IPS DF 6.9 (cell line): ENCODE data around the gene SCML1.

ENCODE experiments used
- DNase-seq: peaks from one replicate; pipeline ENCODE4 v3.0.0-alpha.2; 2013; ENCODE audit warnings: low read depth, low spot score
- H3K27ac ChIP-seq: one replicate; pipeline ENCODE4 v1.5.1; 2013; ENCODE audit warnings: low read length, control low read depth
- H3K27me3 ChIP-seq: 2 replicates; pipeline ENCODE4 v1.6.1; 2013; ENCODE audit warnings: mild to moderate bottlenecking, low read length; ENCODE audit not compliant: control insufficient read depth, insufficient read depth
- H3K36me3 ChIP-seq: 2 replicates; pipeline ENCODE4 v1.6.1; 2013; ENCODE audit warnings: low read length; ENCODE audit not compliant: control insufficient read depth, insufficient read depth
- H3K4me1 ChIP-seq: 2 replicates; pipeline ENCODE4 v1.6.1; 2013; ENCODE audit warnings: low read length; ENCODE audit not compliant: control insufficient read depth, insufficient read depth
- H3K4me3 ChIP-seq: 2 replicates; pipeline ENCODE4 v1.5.1; 2013; ENCODE audit warnings: mild to moderate bottlenecking, low read length
- H3K9me3 ChIP-seq: 2 replicates; pipeline ENCODE4 v1.6.1; 2013; ENCODE audit warnings: low read length, inconsistent platforms; ENCODE audit not compliant: control insufficient read depth, insufficient read depth
- WGBS: extraction: QIAGEN DNeasy Blood & Tissue Kit; methylation state at CpG from one replicate; pipeline ENCODE4 v1.1.7; 2013; ENCODE audit warnings: mixed read lengths, missing lambda C conversion rate; ENCODE audit not compliant: insufficient read length, insufficient coverage; 5-methylcytosine and 5-hydroxymethylcytosine counted together

SCML1 gene

DNA sequence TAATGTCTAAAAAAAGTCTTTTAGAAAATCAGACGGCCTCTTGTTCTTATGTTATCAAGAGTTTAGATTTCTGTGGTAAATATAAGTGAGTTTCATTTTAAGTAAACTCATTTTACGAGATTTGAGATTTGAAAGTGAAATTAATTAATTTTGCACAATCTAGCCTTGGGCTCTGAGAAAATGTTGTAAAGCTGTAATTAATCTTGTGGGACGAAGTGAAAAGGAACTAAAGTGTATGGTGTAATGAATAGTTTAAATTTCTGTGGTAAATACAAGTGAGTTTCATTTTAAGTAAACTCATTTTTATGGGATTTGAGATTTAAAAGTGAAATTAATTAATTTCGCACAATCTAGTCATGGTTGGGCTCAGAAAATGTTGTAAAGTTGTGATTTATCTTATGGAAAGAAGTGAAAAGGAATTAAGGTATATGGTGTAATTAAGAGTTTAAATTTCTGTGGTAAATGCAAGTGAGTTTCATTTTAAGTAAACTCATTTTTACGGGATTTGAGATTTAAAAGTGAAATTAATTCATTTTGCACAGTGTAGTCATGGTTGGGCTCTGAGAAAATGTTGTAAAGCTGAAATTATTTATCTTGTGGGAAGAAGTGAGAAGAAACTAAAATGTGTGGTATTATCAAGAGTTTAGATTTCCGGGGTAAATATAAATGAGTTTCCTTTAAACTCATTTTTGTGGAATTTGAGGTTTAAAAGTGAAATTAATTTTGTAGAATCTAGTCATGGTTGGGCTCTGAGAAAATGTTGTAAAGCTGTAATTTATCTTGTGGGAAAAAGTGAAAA is 1.6 kb downstream of the SCML1 start:
- Histone ChIP-seq H3K36me3 (no peaks in the 10 kb centered on the region), H3K27me3 (no peaks in the 10 kb centered on the region; the same call in 1 of the 2 replicates), H3K27ac (no peak overlapping the region), H3K4me1 (no peaks in the 10 kb centered on the region), H3K4me3 (no peak overlapping the region), H3K9me3 (no peaks in the 10 kb centered on the region)
- DNase-seq, result no peak
- WGBS, result 100% methylated on average over 5 of the region's 6 CpGs

DNA sequence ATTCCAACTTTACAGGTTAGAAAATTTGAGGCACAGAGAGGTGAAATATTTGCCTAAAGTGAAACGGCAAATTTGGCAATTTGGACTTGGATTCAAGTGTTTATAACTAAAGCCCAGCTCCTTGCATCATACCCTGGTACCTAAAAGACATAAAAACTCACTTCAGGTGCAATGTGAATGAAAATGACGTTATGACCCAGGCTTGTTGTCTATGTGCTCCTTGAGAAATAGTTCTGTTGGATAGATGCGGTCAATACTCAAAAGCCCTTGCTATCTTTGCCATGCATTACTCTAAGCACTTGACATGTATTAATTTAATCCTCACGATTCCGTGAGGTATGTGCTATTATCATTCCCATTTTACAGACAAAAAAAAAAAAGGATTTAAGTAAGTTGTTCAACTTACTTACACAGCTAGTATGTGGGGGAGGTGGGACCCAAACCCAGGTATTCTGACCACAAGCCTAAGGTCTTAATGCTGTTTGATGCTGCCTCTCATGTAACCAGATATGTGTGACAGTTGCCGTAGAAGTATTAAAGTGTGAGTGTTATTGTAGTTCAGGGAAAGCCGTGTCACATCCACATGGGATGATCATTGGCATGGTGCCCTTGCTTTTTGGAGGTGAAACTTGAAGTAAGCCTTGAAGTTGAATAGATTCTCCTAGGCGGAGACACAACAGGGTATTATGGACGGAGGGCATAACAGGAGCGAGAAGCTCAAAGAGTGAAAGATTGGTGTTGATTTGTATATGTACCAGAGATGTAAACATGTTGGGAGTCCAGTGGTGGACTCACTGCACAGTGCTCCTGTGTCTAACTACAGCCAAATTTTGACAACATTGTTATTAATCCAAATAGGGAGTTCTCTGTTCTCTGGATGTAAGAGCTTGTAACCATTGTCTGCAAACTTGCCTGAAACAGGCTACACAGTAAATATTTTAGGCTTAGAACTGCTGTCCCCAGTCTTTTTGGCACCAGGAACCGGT is 3.1 kb downstream of the SCML1 start:
- H3K9me3 ChIP-seq, result no peaks in the 10 kb centered on the region
- DNase-seq, result no peak
- no peaks in the 10 kb centered on the region for H3K36me3 ChIP-seq
- H3K4me3 ChIP-seq, result no peak overlapping the region
- H3K4me1 ChIP-seq, result no peaks in the 10 kb centered on the region
- WGBS, result no CpG with 5 or more reads among the region's 11 CpGs
- H3K27me3 ChIP-seq, result no peaks in the 10 kb centered on the region; the same call in 1 of the 2 replicates
- H3K27ac ChIP-seq, result no peak overlapping the region

DNA sequence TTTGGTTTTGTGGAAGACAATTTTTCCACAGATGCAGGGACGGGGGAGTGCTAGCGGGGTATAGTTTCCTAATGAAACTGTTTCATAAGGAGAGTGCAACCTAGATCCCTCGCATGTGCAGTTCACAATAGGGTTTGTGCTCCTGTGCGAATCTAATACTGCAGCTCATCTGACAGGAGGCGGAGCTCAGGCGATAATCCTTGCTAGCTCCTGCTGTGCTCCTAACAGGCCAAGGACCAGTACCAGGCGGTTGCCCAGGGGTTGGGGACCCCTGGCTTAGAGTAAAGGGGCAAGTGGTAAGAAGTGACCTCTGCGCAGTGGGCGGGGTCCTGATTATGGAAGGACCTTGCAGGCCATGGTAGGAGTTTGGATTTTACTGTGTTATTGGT is 3.8 kb downstream of the SCML1 start:
- no peak overlapping the region for H3K27ac ChIP-seq
- H3K4me3 ChIP-seq, result no peak overlapping the region
- no peak for DNase-seq
- no peaks in the 10 kb centered on the region for H3K4me1 ChIP-seq
- H3K36me3 ChIP-seq, result no peaks in the 10 kb centered on the region
- H3K9me3 ChIP-seq, result no peaks in the 10 kb centered on the region
- WGBS, result no CpG with 5 or more reads among the region's 9 CpGs
- H3K27me3 ChIP-seq, result no peaks in the 10 kb centered on the region; the same call in 1 of the 2 replicates

DNA sequence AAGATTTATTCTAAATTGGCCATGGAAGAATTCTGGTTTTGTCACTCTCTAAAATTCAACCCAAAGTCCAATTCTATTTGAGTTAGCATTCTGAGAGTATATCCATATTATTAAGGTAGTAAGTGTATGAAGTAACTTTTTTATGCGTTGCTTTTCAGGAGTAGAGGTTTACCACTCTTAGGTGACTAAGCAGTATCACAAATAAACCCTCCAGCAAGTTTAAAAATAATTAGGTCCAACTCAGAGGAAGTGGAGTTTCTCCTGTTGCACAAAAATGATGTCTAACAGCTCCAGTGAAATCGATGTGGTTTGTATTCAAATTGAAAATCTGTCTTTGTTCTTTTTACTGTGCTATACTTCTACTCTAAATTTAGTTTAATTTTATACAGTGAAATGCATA is 6.6 kb downstream of the SCML1 start:
- no CpG with 5 or more reads among the region's 2 CpGs for WGBS
- H3K4me3 ChIP-seq, result no peak overlapping the region
- H3K27ac ChIP-seq, result no peak overlapping the region
- no peaks in the 10 kb centered on the region for H3K36me3 ChIP-seq
- no peaks in the 10 kb centered on the region for H3K27me3 ChIP-seq
- no peaks in the 10 kb centered on the region for H3K9me3 ChIP-seq
- DNase-seq, result no peak
- no peaks in the 10 kb centered on the region for H3K4me1 ChIP-seq

DNA sequence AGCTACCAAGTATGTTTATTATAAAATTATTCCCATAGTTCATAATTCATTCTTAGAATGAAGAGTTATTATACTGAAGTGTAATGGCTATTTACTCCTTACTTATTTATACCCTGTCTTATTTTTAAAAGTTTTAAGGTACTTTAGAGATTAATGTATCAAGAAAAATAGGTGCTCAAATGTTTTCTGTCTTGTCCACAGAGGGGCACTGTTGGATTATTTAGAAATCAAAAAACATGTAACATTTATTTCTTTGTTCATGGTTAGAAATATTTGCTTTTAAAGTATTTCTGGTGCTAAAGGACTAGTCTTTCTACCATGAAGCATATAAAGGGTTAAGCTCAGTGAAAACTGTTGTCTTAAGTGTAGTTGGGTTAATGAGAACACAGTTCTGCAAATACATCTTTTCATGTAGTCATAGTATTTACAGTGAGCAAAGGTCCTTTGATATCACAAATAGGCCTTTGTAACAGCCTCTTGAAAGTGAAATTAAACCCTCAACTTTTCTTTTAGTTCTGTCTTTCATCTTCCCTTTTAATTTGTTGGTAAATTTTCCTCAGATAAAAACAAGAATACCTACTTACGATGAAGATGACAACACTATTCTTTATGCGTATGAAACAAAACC is 7.7 kb downstream of the SCML1 start:
- H3K27ac ChIP-seq, result no peak overlapping the region
- no peaks in the 10 kb centered on the region for H3K27me3 ChIP-seq
- H3K4me1 ChIP-seq, result no peaks in the 10 kb centered on the region
- no peaks in the 10 kb centered on the region for H3K9me3 ChIP-seq
- H3K4me3 ChIP-seq, result no peak overlapping the region
- DNase-seq, result no peak
- no peaks in the 10 kb centered on the region for H3K36me3 ChIP-seq
- WGBS, result no CpG with 5 or more reads among the region's 2 CpGs

DNA sequence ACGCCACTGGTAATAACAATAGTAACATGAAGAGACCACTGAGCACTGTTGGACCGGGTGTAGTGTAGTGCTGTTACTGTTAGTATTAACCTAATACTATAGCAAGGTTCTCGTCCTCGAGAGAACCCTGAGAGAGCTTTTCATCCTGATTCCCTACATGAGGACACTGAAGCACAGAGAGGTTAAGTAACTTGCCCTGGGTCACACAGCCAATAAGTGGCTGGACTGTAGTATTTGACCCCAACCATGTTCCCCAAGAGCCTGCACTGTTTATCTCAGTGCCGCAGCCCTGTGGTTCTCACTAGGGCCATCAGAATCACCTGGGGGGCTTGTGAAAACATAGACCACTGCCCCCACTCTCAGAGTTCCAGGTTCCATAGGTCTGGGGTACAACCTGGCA is 10.4 kb downstream of the SCML1 start:
- H3K4me3 ChIP-seq, result no peak overlapping the region

DNA sequence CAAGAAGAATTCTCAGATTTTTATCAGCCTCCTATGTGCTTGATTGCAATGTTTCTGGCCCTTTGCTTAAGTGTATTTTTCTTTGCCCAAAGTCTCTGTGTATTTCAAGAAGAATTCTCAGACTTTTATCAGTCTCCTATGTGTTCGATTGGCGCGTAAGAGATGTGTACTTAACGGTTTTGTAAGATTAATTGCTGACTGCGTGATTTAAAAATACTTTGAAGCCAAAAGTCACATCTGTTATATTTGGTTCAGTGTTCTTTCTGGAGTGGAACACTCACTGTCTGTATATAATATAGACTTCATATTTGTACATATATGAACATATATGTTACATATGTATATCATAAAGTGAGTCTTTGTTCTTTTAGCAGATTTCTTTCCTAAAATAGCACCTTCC is 11.4 kb downstream of the SCML1 start:
- Histone ChIP-seq H3K27ac (no peak overlapping the region), H3K4me1 (no peaks in the 10 kb centered on the region), H3K4me3 (no peak overlapping the region), H3K36me3 (no peaks in the 10 kb centered on the region), H3K9me3 (no peaks in the 10 kb centered on the region), H3K27me3 (no peaks in the 10 kb centered on the region)
- WGBS, result no CpG with 5 or more reads among the region's 5 CpGs
- DNase-seq, result no peak

More for the DNA sequence above, 10.4 kb downstream of the SCML1 start:
- Histone ChIP-seq H3K36me3 (no peaks in the 10 kb centered on the region), H3K27me3 (no peaks in the 10 kb centered on the region), H3K4me1 (no peaks in the 10 kb centered on the region), H3K27ac (no peak overlapping the region), H3K9me3 (no peaks in the 10 kb centered on the region)
- no peak for DNase-seq
- no CpG with 5 or more reads among the region's 5 CpGs for WGBS

DNA sequence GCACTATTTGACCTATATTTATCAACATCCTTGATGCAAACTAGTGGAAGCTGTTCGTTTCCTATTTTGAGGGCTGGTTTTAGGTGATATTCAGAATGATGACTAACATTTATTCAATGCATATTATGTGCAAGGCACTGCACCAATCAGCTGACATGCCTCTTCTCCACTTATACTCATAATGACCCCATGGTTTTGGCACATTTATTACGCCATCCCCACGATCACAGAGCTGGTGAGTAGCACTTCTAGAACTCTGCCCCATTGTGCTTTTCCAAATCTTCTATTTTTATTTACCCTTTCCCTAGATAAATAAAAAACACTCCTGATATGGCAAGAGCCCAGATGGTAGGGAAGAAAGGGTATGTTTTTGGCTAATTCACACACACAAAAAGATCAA is 13.1 kb downstream of the SCML1 start:
- Histone ChIP-seq H3K4me3 (no peak overlapping the region), H3K36me3 (no peaks in the 10 kb centered on the region), H3K27me3 (no peaks in the 10 kb centered on the region), H3K27ac (no peak overlapping the region), H3K4me1 (no peaks in the 10 kb centered on the region), H3K9me3 (no peaks in the 10 kb centered on the region)
- no CpG with 5 or more reads among the region's 3 CpGs for WGBS
- no peak for DNase-seq

DNA sequence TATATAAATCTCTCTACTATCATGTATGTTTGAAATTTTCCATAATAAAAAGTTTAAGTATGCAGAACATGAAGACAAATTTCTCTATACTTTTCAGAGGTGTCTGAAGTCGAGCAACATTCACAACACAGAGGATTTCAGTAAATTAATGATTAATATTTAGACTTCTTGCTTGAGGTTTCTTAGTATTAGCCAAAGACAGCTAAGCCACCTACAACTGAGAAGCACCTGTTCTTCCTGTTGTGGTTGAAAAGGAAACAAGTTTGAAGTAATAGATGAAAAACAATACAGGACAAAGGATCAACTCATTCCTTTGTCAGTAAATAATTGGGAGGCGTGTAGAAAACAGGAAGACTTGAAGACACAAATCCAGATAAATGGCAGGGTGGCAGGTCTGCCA is 21.1 kb downstream of the SCML1 start:
- no CpG with 5 or more reads among the region's 2 CpGs for WGBS
- no peaks in the 10 kb centered on the region for H3K4me1 ChIP-seq
- no peaks in the 10 kb centered on the region for H3K9me3 ChIP-seq

DNA sequence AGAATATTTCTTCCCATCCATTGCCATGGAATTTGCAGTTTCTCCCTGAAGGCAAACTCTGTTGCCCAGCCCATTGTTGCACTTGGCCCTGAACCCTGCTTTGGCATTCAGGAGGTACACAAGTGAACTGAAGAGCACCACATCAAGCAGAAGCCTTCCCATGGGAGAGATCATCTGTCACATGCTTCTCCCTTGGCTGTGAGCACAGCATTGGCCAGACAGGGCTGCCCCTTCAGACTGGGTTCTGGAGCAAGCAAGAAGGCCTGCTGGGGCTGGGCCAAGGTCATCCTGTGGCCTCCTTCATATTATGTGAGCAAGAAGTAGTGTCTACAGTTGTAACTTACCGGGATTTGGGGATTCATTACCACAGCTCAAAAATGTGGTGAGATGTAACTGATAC is 22.7 kb downstream of the SCML1 start:
- Histone ChIP-seq H3K4me3 (no peak overlapping the region), H3K9me3 (no peaks in the 10 kb centered on the region), H3K4me1 (no peaks in the 10 kb centered on the region), H3K27me3 (no peaks in the 10 kb centered on the region), H3K27ac (no peak overlapping the region), H3K36me3 (no peaks in the 10 kb centered on the region)
- WGBS, result no CpG with 5 or more reads among the region's 1 CpG
- no peak for DNase-seq

More for the DNA sequence above, 21.1 kb downstream of the SCML1 start:
- Histone ChIP-seq H3K36me3 (no peaks in the 10 kb centered on the region), H3K27ac (no peak overlapping the region), H3K27me3 (no peaks in the 10 kb centered on the region), H3K4me3 (no peak overlapping the region)
- DNase-seq, result no peak
